SH-SY5Y (cell line): ENCODE data around the gene RHBDD2.
A peak's percentile ranks its signal among the peaks of the same experiment; 100 is the strongest.

ENCODE experiments used
- GATA2 ChIP-seq: IDR thresholded peaks from 2 replicates; pipeline ENCODE4 v1.6.1; 2011; ENCODE audit warnings: mild to moderate bottlenecking, low read depth, low read length
- GATA3 ChIP-seq: IDR thresholded peaks from 2 replicates; pipeline ENCODE4 v1.6.1; 2011; ENCODE audit warnings: low read depth, mild to moderate bottlenecking, low read length, moderate library complexity

DNA sequence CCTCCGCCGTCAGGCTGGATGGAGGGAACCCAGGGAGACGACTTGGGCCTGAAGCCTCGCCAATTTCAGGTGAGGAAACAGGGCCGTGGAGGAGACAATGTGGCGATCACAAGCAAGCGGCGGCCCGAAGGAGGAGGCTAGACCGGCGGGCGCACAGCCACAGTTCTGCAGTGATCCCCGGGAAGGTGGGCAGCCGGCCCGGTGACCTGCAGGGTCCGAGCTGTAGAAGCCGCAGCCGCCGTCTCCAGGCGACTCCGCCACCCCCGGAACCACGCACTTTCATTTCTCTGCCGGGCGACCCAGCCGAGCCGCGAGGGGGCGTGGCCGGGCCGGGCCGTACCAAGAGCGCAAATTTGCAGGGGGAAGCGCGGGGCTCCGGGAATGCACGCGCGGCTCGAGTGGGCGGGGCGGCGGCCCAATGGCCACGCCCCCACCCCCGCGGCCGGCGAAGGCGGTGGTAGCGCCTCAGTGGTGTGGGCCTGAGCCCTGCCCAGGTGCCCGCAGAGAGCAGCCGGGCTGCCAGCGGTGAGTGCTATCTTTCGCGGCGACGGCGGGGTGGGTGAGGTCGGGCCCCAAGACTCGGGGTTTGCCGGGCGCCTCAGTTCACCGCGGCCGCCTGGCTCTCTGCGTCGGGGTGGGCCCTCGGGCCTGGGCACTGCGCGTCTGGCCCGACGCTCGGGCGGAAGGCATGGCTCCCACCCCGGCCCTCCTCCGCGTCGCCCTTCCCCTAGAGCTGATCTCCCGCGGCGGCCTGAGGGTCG lies 36.0 kb downstream of the RHBDD2 start, which contains the start of gene POR:
- peak; percentile 11; the same call in 1 of the 2 replicates for TF ChIP-seq GATA2
- TF ChIP-seq GATA3, result no peak
